Thyroid gland (tissue), 4 donors: ENCODE results near the gene SLC48A1.

Experiments
- POLR2A ChIP-seq, 2 donors: fragments of 450-650 bp; IDR thresholded peaks; one replicate each; pipeline ENCODE4 v1.6.1; 2017; ENCODE audit warnings: antibody characterized with exemption in 2 of 2, mild to moderate bottlenecking in 2 of 2, moderate library complexity in 1 of 2
- TF ChIP-seq, protein P1 (sequence below), 6 experiments: fragments of 200-600 bp in 3 of 6; fragments of 450-650 bp in 3 of 6; sonication (generic) in 3 of 6; IDR thresholded peaks; one replicate each; pipeline ENCODE4 v1.5.1; 2016 to 2019; ENCODE audit warnings: antibody characterized with exemption in 6 of 6, mild to moderate bottlenecking in 2 of 6, inconsistent platforms in 1 of 6, moderate library complexity in 1 of 6

DNA sequence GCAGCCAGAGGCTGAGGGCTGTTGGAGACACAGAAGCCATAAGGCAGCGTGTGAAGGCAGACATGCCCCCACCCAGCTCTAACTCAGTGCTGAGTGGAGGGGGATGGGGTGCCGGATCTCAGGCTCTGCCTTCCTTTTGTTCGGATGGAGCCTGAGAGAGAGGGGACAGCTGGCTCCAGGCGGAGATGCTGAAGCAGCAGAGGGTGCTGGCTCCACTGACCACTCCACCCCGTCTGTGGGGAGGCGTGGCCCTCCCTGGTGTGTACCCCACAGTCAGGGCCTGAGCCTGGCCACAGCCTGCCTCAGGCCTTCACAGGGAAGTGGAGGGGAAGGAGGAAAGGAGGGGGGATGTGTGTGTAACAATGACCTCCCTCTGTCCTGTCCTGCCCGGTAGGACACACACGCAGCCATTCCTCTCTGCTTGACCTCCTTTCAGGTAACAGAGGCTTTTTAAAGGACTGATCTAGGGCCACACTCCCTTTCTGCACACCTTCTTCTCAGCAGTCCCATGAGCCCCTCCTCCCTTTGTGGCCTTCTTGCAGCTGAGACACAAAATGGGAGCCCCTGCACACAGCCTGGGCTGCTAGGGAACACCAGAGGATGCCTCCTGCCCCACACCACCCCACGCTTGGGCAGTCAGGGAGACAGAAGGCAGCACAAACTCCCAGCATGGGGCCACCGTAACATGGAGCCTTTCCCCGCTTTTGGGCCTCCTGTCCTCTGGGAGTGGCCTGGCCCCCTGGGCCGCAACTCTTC, 38.1 kb upstream of the SLC48A1 start:
- TF ChIP-seq, protein P1, sequence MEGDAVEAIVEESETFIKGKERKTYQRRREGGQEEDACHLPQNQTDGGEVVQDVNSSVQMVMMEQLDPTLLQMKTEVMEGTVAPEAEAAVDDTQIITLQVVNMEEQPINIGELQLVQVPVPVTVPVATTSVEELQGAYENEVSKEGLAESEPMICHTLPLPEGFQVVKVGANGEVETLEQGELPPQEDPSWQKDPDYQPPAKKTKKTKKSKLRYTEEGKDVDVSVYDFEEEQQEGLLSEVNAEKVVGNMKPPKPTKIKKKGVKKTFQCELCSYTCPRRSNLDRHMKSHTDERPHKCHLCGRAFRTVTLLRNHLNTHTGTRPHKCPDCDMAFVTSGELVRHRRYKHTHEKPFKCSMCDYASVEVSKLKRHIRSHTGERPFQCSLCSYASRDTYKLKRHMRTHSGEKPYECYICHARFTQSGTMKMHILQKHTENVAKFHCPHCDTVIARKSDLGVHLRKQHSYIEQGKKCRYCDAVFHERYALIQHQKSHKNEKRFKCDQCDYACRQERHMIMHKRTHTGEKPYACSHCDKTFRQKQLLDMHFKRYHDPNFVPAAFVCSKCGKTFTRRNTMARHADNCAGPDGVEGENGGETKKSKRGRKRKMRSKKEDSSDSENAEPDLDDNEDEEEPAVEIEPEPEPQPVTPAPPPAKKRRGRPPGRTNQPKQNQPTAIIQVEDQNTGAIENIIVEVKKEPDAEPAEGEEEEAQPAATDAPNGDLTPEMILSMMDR (IDR thresholded peaks at IDR 0.05): no peak
- TF ChIP-seq POLR2A (IDR thresholded peaks at IDR 0.05): no peak
